GOT3 (cell line): ENCODE measurements around the gene IGSF11.
"Not testable (repeated sequence)": the region's sequence is repeated elsewhere in the genome, so short reads cannot be mapped to it uniquely, and the experiment has no call there.

Experiments used
- DNase-seq: peaks from one replicate; lab custom pipeline; 2025; ENCODE audit warnings: mixed read lengths; lab: John Stamatoyannopoulos, UW

The IGSF11 gene

DNA sequence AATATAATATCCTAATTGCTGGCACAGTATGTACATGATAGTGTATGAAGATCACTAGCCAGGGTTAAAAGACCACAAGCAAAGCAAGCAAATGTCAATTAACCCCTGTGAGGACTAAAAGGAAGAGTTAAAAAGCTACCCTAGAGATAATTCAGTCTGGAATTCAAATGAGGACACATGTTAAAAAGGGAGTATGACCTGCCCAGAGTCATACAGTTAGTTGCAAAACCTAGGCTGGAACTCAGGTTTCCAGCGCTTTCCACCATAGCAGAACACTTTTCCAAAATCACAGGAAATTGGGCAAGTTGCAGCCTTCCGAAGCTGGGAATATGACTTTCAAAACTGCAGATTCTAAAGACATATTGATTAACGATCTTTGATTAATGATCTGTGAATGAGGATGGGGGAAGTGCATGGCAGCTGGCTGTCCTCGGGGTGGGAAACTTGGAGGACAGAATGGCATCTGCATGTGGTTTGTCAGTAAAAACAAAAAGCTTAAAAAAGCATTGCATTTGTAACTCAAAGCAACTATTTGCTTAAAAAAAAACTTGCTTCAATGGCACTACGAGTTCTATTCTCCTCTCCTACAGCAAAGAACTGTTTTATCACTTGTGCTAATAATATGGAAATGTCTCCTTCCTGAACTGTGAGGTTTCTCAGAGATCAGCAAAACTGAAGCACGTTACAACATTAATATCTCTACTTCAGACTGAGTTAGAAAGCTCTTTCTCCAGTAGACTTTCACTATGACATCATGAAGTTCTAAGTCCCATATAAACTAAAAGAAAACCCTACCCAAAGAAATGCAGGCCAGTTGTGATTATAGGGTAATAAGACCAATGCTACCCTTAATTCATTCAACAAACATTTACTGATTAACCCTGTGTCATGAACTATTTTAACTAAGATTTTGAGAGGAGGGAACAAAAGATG lies 46.2 kb downstream of the IGSF11 start:
- DNase-seq: no peak

DNA sequence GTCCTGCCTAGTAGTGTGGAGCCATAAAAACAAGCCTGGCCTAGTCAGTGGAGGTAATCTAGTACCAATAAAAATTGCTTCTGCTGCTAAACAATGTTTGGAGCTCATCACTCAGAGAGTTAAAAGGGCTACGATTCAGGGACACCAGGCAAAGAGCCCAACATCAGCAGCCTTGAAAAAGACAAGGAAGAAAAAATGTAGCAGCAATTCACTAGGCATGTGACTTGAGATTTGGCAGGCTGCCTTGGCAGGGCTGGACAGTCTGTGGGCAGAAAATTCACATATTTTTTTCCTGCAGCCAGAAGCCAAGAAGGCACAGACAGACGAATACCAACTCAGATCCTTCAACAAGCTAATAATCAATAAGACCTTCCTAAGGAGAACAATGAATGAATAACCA lies 47.2 kb downstream of the IGSF11 start:
- DNase-seq: no peak

DNA sequence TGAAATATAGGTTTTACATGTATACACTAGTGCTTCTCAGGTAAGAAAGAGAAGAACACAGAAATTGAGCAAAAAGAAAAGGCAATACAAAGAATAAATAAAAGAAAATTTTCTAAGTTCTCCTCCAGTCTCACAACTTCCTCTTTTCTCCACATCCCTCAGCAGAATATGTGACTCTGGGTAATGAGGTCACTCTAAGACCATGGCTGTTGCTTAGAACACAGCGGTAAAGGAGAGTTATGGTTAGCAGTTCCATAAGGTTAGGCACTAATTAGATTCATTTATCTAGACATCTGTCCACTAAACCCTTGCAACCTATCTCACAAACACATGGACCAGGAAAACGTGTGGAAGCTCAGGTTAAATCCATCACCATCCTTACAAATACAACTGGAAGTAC lies 47.9 kb downstream of the IGSF11 start:
- DNase-seq: no peak

DNA sequence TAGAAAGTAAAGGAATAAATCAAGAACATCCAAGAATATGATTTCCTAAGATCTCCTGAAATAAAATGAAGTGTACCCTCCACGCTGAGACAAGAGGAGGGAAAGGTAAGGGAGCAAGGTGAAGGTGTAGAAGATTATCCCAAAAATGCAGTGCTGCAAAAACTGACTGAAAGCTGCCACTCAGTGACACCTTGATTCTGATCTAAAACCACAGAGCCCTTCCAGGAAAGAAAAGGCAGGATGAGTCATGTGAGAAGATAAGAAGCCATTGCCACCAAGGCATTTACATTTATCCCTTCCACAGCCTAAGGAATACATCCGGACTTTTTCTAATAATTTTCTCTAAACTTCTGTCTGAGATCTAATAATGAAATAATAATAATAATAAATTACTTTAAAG lies 49.9 kb downstream of the IGSF11 start:
- DNase-seq: no peak

GRCh38 chr3:118981494-118982134 lies 53.0 kb downstream of the IGSF11 start:
- DNase-seq: no peak

- DNase-seq: no peak
Observed at GRCh38 chr3:118980832-118981231, 53.8 kb downstream of the IGSF11 start.

DNA sequence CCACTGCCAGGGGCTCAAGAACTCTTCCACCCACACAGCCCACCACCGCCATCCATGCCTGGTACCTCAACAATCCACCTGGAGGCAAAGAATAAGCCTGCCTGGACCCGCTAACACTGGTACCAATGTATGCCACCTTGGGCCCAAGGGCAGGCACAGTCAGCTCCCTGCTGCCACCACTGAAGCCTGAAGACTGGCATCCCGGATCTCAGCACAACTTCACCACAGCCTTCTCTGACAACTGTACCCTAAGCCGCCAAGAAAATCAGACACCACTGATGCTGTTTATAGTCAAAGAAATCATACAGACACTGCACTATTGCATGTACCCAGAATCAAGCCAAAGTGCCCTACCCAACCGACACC lies 56.3 kb downstream of the IGSF11 start:
- no peak for DNase-seq

- DNase-seq: no peak
Observed at GRCh38 chr3:118977671-118978392, 56.8 kb downstream of the IGSF11 start.

- no peak for DNase-seq
Observed at GRCh38 chr3:118977118-118977517, 57.5 kb downstream of the IGSF11 start.

- DNase-seq: not testable (repeated sequence)
Observed at GRCh38 chr3:118975476-118975875, 59.2 kb downstream of the IGSF11 start.

- no peak for DNase-seq
Observed at GRCh38 chr3:118974356-118975097, 60.1 kb downstream of the IGSF11 start.

GRCh38 chr3:118973050-118973449 lies 61.6 kb downstream of the IGSF11 start:
- DNase-seq: no peak

DNA sequence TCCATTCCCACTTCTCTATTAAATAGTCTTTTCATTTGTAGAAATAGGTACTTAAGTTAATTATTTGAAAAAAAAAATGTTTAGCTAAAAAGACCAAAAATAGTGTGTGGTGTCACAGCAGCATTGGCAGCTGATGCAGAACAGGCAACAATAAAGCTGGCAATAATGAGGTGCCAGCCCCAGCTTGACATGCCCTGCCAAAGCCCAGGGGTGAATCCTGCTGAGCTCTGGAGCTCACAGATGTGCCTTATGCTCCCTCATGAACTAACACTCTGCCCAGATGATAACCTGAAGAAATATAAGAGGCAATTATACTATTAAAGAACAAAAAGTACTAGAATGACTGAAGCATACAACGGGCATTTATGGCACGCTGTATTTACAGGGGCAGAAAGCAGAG lies 63.8 kb downstream of the IGSF11 start:
- no peak for DNase-seq

DNA sequence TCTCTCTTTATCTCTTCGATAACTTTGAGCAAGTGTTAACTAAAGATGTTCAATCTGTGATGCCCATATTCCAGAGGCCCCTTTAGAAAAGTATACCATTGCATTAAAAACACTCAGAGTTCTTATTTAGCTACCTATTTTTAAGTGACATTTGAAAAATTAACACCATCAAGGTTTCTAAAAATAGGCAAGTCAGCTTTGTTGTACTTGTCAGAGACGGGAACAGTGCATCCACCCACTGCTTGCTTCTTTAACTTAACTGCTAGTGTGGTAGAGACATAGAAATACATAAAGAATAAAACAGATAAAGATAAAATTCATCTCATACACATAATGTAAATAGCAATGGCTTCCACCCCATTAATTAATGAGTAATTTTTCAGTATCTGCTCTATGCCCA lies 66.0 kb downstream of the IGSF11 start:
- DNase-seq: no peak

- no peak for DNase-seq
Observed at GRCh38 chr3:118968111-118968510, 66.5 kb downstream of the IGSF11 start.

DNA sequence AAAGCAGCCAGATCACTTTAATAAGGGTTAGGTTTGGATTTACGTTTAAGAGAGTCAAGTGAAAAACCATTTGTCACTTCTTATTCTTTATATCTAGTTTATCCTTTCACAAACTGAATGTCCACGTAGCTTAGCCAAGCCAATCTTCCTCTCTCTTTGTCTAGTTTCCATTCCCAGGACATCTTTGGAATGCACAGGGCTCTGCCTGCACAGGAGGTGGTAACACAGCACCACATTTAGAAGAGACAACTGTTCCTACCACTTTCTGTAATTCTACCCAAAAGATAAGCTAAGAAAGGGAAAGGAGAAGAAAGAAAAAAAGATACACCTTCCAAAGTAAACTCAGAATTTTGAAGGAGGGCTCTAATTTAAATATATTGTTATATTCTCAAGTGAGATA lies 67.9 kb downstream of the IGSF11 start:
- no peak for DNase-seq

DNA sequence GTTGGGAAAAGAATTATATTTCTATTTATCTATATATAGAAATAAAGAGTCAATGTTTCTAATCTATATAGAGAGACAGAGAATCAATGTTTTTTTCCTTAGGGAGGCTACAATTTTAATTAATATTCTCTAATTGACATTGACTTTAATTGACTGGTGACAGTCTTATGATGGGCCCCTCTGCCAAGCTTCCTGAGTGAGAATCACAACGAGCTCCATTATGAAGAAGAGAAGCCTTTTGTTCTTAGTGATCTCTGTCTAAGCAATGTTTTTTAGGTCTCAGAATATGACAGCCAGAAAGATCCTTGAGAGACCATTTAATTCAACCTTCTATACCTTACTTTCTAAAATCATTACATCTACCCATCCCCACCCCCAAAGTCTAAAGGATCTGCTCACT lies 70.9 kb downstream of the IGSF11 start:
- no peak for DNase-seq

GRCh38 chr3:118960876-118961450 lies 73.7 kb downstream of the IGSF11 start:
- no peak for DNase-seq

DNA sequence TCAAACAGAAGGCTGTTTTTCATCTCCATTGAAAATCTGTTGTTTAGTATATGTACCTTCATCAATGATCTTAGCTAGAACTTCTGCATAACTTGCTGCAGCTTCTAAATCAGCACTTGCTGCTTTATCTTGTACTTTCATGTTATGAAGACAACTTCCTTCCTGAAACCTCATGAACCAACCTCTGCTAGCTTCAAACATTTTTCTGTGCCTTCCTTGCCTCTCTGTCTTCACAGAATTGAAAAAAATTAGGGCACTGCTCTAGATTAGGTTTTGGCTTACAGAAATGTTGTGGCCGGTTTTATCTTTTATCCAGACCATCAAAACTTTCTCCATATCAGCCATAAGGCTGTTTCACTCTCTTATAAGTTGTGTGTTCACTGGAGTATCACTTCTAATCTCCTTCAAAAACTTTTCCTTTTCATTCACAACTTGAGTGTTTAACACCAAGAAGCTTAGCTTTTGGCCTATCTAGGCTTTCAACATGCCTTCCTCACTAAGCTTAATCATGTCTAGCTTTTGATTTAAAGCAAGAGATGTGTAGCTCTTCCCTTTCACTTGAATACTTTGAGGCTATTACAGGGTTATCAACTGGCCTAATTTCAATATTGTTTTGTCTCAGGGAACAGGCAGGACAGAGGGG lies 78.6 kb downstream of the IGSF11 start:
- no peak for DNase-seq

DNA sequence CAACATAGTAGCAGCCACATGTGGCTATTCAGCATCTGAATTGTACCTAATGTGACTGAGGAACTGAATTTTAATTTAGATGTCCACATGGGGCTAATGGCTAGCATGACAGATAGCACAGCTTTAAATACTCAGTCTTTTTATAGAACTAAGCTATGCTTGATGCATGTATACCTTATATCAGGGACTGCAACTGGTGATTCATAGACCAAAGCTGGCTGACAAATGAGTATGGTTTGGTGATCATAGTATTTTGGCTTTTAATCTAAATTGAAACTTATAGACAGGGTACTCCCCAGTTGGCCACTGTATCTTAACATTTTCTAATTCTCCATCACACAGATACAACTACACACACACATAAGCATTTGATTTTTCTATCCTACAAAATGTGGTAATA lies 83.6 kb downstream of the IGSF11 start:
- no peak for DNase-seq

DNA sequence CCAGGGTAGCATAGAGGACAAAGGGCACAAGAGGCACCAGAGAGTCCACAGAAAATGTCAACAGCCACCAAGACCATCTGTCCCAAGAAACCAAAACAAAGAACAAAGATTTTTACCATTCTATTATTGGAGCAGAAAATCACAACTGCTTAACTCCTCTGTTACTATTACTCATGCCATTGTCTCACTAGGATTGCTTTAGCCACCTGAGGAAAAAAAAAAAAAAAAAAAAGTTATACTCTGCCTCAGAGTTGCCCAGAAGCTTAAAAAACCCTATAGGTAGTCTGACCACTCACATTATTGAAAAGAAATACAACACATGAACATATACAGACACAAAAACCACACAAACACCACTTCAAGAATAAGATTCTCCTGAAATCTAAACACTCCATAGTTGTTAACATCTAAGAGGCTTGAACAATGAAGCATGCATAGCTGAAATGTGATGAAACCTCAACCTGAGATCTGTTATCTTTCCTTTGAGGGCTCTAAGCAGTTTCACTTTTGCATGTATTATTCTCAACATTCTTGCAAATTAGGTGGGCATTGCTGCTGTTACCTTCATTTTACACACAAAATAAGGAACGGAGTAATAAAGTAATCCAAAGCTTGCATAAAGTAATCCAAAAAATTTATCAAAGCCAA lies 85.4 kb downstream of the IGSF11 start:
- DNase-seq: no peak
